Stimulated activated CD4-positive, alpha-beta T cell treated with anti-CD3 and anti-CD28 coated beads, Interleukin-4, amount 100 ng/mL, for 1 hour (primary cell): Measurements from ENCODE around the gene DDAH1.
A peak's percentile ranks its signal among the peaks of the same experiment; 100 is the strongest.

ENCODE experiments used
- DNase-seq: peaks from one replicate; pipeline ENCODE4 v3.0.0-alpha.2; 2020

Gene DDAH1

GRCh38 chr1:85467929-85468540, 3.1 kb upstream of the DDAH1 start:
- DNase-seq = no peak

- no peak for DNase-seq
Measured at GRCh38 chr1:85467036-85467435, 2.1 kb upstream of the DDAH1 start.

- no peak for DNase-seq
Measured at GRCh38 chr1:85465786-85466134, 801 bp upstream of the DDAH1 start.

- peak; percentile 31 for DNase-seq
Measured at GRCh38 chr1:85464497-85465098, 361 bp downstream of the DDAH1 start.

- DNase-seq = no peak
Measured at GRCh38 chr1:85463731-85464496, 1.0 kb downstream of the DDAH1 start.

GRCh38 chr1:85462931-85463649, 1.9 kb downstream of the DDAH1 start:
- DNase-seq = no peak

- DNase-seq = no peak
Measured at GRCh38 chr1:85461216-85461918, 3.6 kb downstream of the DDAH1 start.

GRCh38 chr1:85460555-85461088, 4.3 kb downstream of the DDAH1 start:
- DNase-seq = no peak

- no peak for DNase-seq
Measured at GRCh38 chr1:85459290-85459689, 5.7 kb downstream of the DDAH1 start.

- DNase-seq = no peak
Measured at GRCh38 chr1:85454214-85454613, 10.7 kb downstream of the DDAH1 start.

- no peak for DNase-seq
Measured at GRCh38 chr1:85453640-85454194, 11.2 kb downstream of the DDAH1 start.

GRCh38 chr1:85452948-85453347, 12.0 kb downstream of the DDAH1 start:
- no peak for DNase-seq

- DNase-seq = no peak
Measured at GRCh38 chr1:85451236-85451830, 13.6 kb downstream of the DDAH1 start.

GRCh38 chr1:85450832-85451231, 14.1 kb downstream of the DDAH1 start:
- no peak for DNase-seq

GRCh38 chr1:85449356-85449755, 15.6 kb downstream of the DDAH1 start:
- DNase-seq = no peak

GRCh38 chr1:85448358-85448757, 16.6 kb downstream of the DDAH1 start:
- DNase-seq = no peak

- DNase-seq = no peak
Measured at GRCh38 chr1:85447006-85447943, 17.7 kb downstream of the DDAH1 start.

- DNase-seq = no peak
Measured at GRCh38 chr1:85445906-85446305, 19.1 kb downstream of the DDAH1 start.

GRCh38 chr1:85444381-85444780, 20.6 kb downstream of the DDAH1 start:
- no peak for DNase-seq

- no peak for DNase-seq
Measured at GRCh38 chr1:85440612-85441011, 24.3 kb downstream of the DDAH1 start.

GRCh38 chr1:85438353-85438752, 26.6 kb downstream of the DDAH1 start:
- DNase-seq = no peak
